GM12891 (cell line): ENCODE measurements around the gene GCK.

ENCODE experiments used
- POLR2A ChIP-seq: IDR thresholded peaks from 2 replicates; pipeline ENCODE4 v1.6.1; 2011; ENCODE audit warnings: low read depth, low read length, control low read depth
- TAF1 ChIP-seq: IDR thresholded peaks from 2 replicates; pipeline ENCODE4 v1.6.1; 2011; ENCODE audit warnings: low read depth, low read length, control low read depth

DNA sequence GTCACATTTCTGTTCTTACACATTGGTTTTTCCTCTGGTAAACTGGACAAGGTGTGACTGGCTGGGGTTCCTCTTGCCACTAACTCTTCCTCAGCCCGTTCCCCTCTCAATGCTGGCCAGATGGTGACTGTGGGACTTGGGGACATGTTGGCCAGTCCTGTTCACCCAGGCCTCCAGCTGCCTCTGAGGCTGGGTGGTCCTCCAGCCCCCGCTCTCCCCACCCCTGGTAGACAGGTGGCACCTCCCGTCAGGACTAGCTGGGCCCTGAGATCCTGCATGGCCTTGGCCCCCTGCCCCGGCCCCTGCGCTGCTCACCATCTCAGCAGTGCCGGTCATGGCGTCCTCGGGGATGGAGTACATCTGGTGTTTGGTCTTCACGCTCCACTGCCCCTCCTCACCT lies 37.3 kb downstream of the GCK start:
- TF ChIP-seq TAF1 (no peak), POLR2A (no peak)
